HG03135 (cell line): ENCODE measurements around the gene MPL.

Experiments used
- ATAC-seq: cut with Tn5 transposase; IDR thresholded peaks from one replicate; pipeline ENCODE4 v1.9.1; 2021; ENCODE audit warnings: mild to moderate bottlenecking, moderate library complexity; ENCODE audit not compliant: unreplicated experiment

MPL gene

GRCh38 chr1:43402089-43402865 is 64.7 kb downstream of the MPL start:
- ATAC-seq, result no peak
